Measurements from ENCODE around the gene FBN2. TPM values are rescaled to one million over a fixed set of nuclear protein-coding genes. Genes with fewer than 3 reads are reported as not detected.
"Not testable (repeated sequence)": the region's sequence is repeated elsewhere in the genome, so short reads cannot be mapped to it uniquely, and the experiment has no call there.

The FBN2 gene
- total RNA-seq, 1 experiment from 2014 or later: 0.42 TPM

- ChIA-PET CTCF (no interaction called here), RAD21 (ENCODE audit: low non-redundant PET in 1 of 2, low total read pairs in 2 of 2, uncharacterized antibody in 2 of 2, unreplicated experiment in 2 of 2) (no interaction called here), POLR2A (no interaction called here)
- DNase-seq (ENCODE audit: low read depth, low spot score) (no peak), ATAC-seq (no peak)
- intact Hi-C loops (cut with micrococcal nuclease): no loop called here
- H3K4me3 ChIP-seq (replicated peaks in 1 of 2; ENCODE audit: low read depth in 1 of 2, low read length in 2 of 2): no peak overlapping the region
- H3K27ac ChIP-seq (ENCODE audit: low read depth, low read length): no peak overlapping the region
- H3K9me3 ChIP-seq (ENCODE audit: control insufficient read depth in 1 of 2, insufficient read depth in 1 of 2, low read depth in 1 of 2, low read length in 2 of 2): no peaks in the 10 kb centered on the region
- no peaks in the 10 kb centered on the region for H3K79me2 ChIP-seq (ENCODE audit: insufficient read depth, low read length)
- H3K36me3 ChIP-seq (ENCODE audit: control insufficient read depth in 1 of 2, insufficient read depth in 2 of 2, low read length in 2 of 2): no peaks in the 10 kb centered on the region
- no peak overlapping the region for H2AFZ ChIP-seq (ENCODE audit: low read depth, low read length, poor library complexity, severe bottlenecking)
- no peaks in the 10 kb centered on the region; the same call in 1 of the 2 replicates for H3K9me2 ChIP-seq (ENCODE audit: insufficient read depth)
- TF ChIP-seq MAX (IDR thresholded peaks at IDR 0.05): no peak
- no peak for TF ChIP-seq CTCF (IDR thresholded peaks at IDR 0.05 in 2 of 3, conservative IDR thresholded peaks at IDR 0.05 in 1 of 3; ENCODE audit: borderline replicate concordance in 1 of 3, insufficient read depth in 1 of 3, low read depth in 2 of 3, low read length in 2 of 3)
- no peak for TF ChIP-seq CBX3 (IDR thresholded peaks at IDR 0.05; ENCODE audit: low read depth)
- no peak for TF ChIP-seq TCF7L2 (IDR thresholded peaks at IDR 0.05; ENCODE audit: borderline replicate concordance, extremely low read depth, insufficient read depth, insufficient read length)
- no peaks in the 10 kb centered on the region for H4K20me1 ChIP-seq (ENCODE audit: insufficient read depth)
- H3K4me2 ChIP-seq (ENCODE audit: low read length): no peak overlapping the region
- no peak overlapping the region for H3K9ac ChIP-seq (ENCODE audit: low read length)
- no TSS peak for BruUV-seq (replicated peaks)
- no peaks in the 10 kb centered on the region for H3K4me1 ChIP-seq (ENCODE audit: control insufficient read depth in 1 of 2, insufficient read depth in 2 of 2, low read length in 2 of 2)
- no peaks in the 10 kb centered on the region for H3K27me3 ChIP-seq (ENCODE audit: insufficient read depth, low read length)
These were observed 84.9 kb downstream of the FBN2 start for GRCh38 chr5:128453121-128453520.

GRCh38 chr5:128447224-128447623 is 90.8 kb downstream of the FBN2 start:
- CTCF ChIA-PET; H3K36me3 ChIP-seq (ENCODE audit: control insufficient read depth in 1 of 2, insufficient read depth in 2 of 2, low read length in 2 of 2); H3K9me2 ChIP-seq (ENCODE audit: insufficient read depth); H3K27me3 ChIP-seq (ENCODE audit: insufficient read depth, low read length); H3K9ac ChIP-seq (ENCODE audit: low read length); ATAC-seq; H3K4me3 ChIP-seq (replicated peaks in 1 of 2; ENCODE audit: low read depth in 1 of 2, low read length in 2 of 2); H3K4me2 ChIP-seq (ENCODE audit: low read length); H4K20me1 ChIP-seq (ENCODE audit: insufficient read depth); H2AFZ ChIP-seq (ENCODE audit: low read depth, low read length, poor library complexity, severe bottlenecking); intact Hi-C loops (cut with micrococcal nuclease); H3K79me2 ChIP-seq (ENCODE audit: insufficient read depth, low read length); BruUV-seq (replicated peaks); RAD21 ChIA-PET (ENCODE audit: low non-redundant PET in 1 of 2, low total read pairs in 2 of 2, uncharacterized antibody in 2 of 2, unreplicated experiment in 2 of 2); H3K9me3 ChIP-seq (ENCODE audit: control insufficient read depth in 1 of 2, insufficient read depth in 1 of 2, low read depth in 1 of 2, low read length in 2 of 2); DNase-seq (ENCODE audit: low read depth, low spot score); POLR2A ChIA-PET; H3K4me1 ChIP-seq (ENCODE audit: control insufficient read depth in 1 of 2, insufficient read depth in 2 of 2, low read length in 2 of 2); H3K27ac ChIP-seq (ENCODE audit: low read depth, low read length): not testable (repeated sequence)
